Tibial nerve (tissue), 4 donors: ENCODE results near the gene RPL29. TPM values are rescaled to one million over a fixed set of nuclear protein-coding genes. Genes with fewer than 3 reads are reported as not detected.

ENCODE experiments used
- DNase-seq, 2 donors: peaks; one replicate each; pipeline ENCODE4 v3.0.0-alpha.2; 2019; ENCODE audit warnings: low spot score in 2 of 2
- H3K27ac ChIP-seq, 4 donors: fragments of 200-600 bp; sonication (generic) in 3 of 4; one replicate each; pipeline ENCODE4 v1.5.1; 2017 to 2019; ENCODE audit warnings: mild to moderate bottlenecking in 1 of 4
- H3K27me3 ChIP-seq, 2 donors: fragments of 200-600 bp; sonication (generic) in 1 of 2; one replicate each; pipeline versions ENCODE4 v1.5.1 to v1.6.0; 2017 to 2019
- H3K36me3 ChIP-seq, 3 donors: fragments of 200-600 bp; sonication (generic); one replicate each; pipeline ENCODE4 v1.5.1; 2018 to 2019
- H3K4me1 ChIP-seq, 4 donors: fragments of 200-600 bp; sonication (generic) in 3 of 4; one replicate each; pipeline ENCODE4 v1.5.1; 2017 to 2019
- H3K4me3 ChIP-seq, 4 donors: fragments of 200-600 bp; sonication (generic) in 3 of 4; one replicate each; pipeline ENCODE4 v1.5.1; 2017 to 2019; ENCODE audit warnings: mild to moderate bottlenecking in 1 of 4, moderate library complexity in 1 of 4
- H3K9me3 ChIP-seq, 4 donors: fragments of 200-600 bp; sonication (generic) in 3 of 4; one replicate each; pipeline ENCODE4 v1.5.1; 2017 to 2019
- EP300 ChIP-seq, 2 donors: sonication (generic); formaldehyde crosslinking; IDR thresholded peaks; one replicate each; pipeline ENCODE4 v1.6.1; 2017; ENCODE audit warnings: antibody characterized with exemption in 2 of 2, mild to moderate bottlenecking in 1 of 2
- POLR2A ChIP-seq, 2 donors: fragments of 450-650 bp; IDR thresholded peaks; one replicate each; pipeline ENCODE4 v1.6.1; 2017; ENCODE audit warnings: antibody characterized with exemption in 2 of 2, mild to moderate bottlenecking in 2 of 2, moderate library complexity in 2 of 2
- WGBS, 2 donors: methylation state at CpG; one replicate each; pipeline ENCODE4 v1.1.5; 2018; 5-methylcytosine and 5-hydroxymethylcytosine counted together
- total RNA-seq, 4 donors: library from RNA; depleted of rRNA; stranded (reverse); fragments of >200 nt; gene quantifications; one replicate each; pipeline ENCODE4 v1.1.0, GENCODE V29; 2016
- TF ChIP-seq, protein P1 (sequence below), 5 experiments: fragments of 200-600 bp in 3 of 5; fragments of 450-650 bp in 2 of 5; sonication (generic) in 3 of 5; IDR thresholded peaks; one replicate each; pipeline ENCODE4 v1.5.1; 2016 to 2019; ENCODE audit warnings: antibody characterized with exemption in 5 of 5, mild to moderate bottlenecking in 3 of 5, moderate library complexity in 2 of 5

Gene RPL29
- total RNA-seq, 4 donors from 2014 or later, result 809 to 1,472 (median 1,336) TPM

DNA sequence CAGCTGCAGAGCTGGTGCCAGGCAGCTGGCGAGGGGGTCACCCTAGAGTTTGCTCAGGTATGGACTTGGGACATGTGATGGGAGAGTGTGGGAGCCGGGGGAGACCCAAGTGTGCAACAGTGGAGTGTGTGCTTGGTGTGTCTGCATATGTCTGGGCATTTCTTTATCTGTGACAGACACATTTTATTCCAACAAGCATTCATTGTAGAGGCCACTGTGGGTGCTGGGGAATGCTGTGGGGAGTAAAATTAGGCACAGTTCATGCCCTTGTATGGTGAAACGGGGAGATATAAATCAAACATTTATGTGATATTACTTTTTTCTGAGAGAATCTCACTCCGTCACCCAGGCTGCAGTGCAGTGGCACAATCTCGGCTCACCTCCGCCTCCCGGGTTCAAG, 8.1 kb downstream of the RPL29 start:
- TF ChIP-seq, protein P1, sequence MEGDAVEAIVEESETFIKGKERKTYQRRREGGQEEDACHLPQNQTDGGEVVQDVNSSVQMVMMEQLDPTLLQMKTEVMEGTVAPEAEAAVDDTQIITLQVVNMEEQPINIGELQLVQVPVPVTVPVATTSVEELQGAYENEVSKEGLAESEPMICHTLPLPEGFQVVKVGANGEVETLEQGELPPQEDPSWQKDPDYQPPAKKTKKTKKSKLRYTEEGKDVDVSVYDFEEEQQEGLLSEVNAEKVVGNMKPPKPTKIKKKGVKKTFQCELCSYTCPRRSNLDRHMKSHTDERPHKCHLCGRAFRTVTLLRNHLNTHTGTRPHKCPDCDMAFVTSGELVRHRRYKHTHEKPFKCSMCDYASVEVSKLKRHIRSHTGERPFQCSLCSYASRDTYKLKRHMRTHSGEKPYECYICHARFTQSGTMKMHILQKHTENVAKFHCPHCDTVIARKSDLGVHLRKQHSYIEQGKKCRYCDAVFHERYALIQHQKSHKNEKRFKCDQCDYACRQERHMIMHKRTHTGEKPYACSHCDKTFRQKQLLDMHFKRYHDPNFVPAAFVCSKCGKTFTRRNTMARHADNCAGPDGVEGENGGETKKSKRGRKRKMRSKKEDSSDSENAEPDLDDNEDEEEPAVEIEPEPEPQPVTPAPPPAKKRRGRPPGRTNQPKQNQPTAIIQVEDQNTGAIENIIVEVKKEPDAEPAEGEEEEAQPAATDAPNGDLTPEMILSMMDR (IDR thresholded peaks at IDR 0.05), result no peak
- TF ChIP-seq POLR2A (IDR thresholded peaks at IDR 0.05) (no peak), EP300 (IDR thresholded peaks at IDR 0.05) (no peak)
- Histone ChIP-seq H3K27me3 (no peaks in the 10 kb centered on the region), H3K36me3 (peaks cover 0 to 63% (median 0%) of the 10 kb centered on the region in 3 donors), H3K4me1 (peaks cover 0 to 35% (median 12%) of the 10 kb centered on the region in 4 donors), H3K27ac (peak overlapping the region in 1 of 4 donors; percentile 65), H3K9me3 (no peaks in the 10 kb centered on the region), H3K4me3 (no peak overlapping the region)
- 66 to 86% methylated on average over 7 of the region's 7 CpGs for whole genome bisulfite sequencing, 2 donors
- DNase-seq, result no peak

GRCh38 chr3:51986010-51986947, 9.4 kb downstream of the RPL29 start:
- no peak overlapping the region for H3K4me3 ChIP-seq
- TF ChIP-seq POLR2A (IDR thresholded peaks at IDR 0.05), result no peak
- TF ChIP-seq, protein P1 (IDR thresholded peaks at IDR 0.05), result no peak
- no peak for TF ChIP-seq EP300 (IDR thresholded peaks at IDR 0.05)
- no peaks in the 10 kb centered on the region for H3K27me3 ChIP-seq
- peaks cover 0 to 50% (median 0%) of the 10 kb centered on the region in 3 donors for H3K36me3 ChIP-seq
- no peaks in the 10 kb centered on the region for H3K9me3 ChIP-seq
- WGBS, 2 donors, result 84 to 85% methylated on average over 9 to 12 of the region's 12 CpGs
- no peak for DNase-seq
- H3K27ac ChIP-seq, result peak overlapping the region in 2 of 4 donors; percentile 23 to 65
- H3K4me1 ChIP-seq, result peaks cover 0 to 40% (median 18%) of the 10 kb centered on the region in 4 donors

- no peaks in the 10 kb centered on the region for H3K9me3 ChIP-seq
- peaks cover 0 to 42% (median 0%) of the 10 kb centered on the region in 3 donors for H3K36me3 ChIP-seq
- no peak for DNase-seq
- no peak for TF ChIP-seq EP300 (IDR thresholded peaks at IDR 0.05)
- TF ChIP-seq POLR2A (IDR thresholded peaks at IDR 0.05), result no peak
- TF ChIP-seq, protein P1 (IDR thresholded peaks at IDR 0.05), result no peak
- peak overlapping the region in 2 of 4 donors; percentile 93 for H3K27ac ChIP-seq
- H3K27me3 ChIP-seq, result no peaks in the 10 kb centered on the region
- WGBS, 2 donors, result 85 to 86% methylated on average over 6 of the region's 6 CpGs
- peaks cover 0 to 42% (median 20%) of the 10 kb centered on the region in 4 donors for H3K4me1 ChIP-seq
- H3K4me3 ChIP-seq, result no peak overlapping the region
Observed at GRCh38 chr3:51985063-51985462, 10.6 kb downstream of the RPL29 start.

DNA sequence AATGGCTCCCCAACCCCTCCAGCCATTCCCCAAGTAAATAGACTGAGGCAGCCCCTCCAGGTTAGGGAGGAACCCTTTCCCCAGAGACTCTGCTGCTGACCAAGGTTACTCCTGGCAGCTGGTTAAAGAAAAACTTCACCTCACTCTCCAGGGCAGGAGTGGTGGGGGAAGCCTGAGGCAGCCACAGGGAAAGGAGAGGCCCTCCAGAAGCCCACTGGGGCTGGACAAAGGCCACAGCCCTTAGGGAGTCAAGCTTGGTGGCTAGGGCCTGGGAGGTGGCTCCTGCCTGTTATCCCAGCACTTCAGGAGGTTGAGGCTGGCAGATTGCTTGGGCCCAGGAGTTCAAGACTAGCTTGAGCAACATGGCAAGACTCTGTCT, 11.4 kb downstream of the RPL29 start:
- Histone ChIP-seq H3K27ac (peak overlapping the region in 3 of 4 donors; percentile 93 to 96 (median 93)), H3K4me3 (peak overlapping the region in 1 of 4 donors; percentile 59), H3K4me1 (peaks cover 0 to 42% (median 20%) of the 10 kb centered on the region in 4 donors), H3K27me3 (no peaks in the 10 kb centered on the region), H3K36me3 (peaks cover 0 to 46% (median 0%) of the 10 kb centered on the region in 3 donors), H3K9me3 (no peaks in the 10 kb centered on the region)
- no peak for TF ChIP-seq EP300 (IDR thresholded peaks at IDR 0.05)
- no peak for TF ChIP-seq POLR2A (IDR thresholded peaks at IDR 0.05)
- TF ChIP-seq, protein P1 (IDR thresholded peaks at IDR 0.05), result no peak
- no peak for DNase-seq
